DOHH2 (cell line): Measurements from ENCODE around the gene WNT7A.

Experiments
- EZH2phosphoT487 ChIP-seq: fragments of 200-600 bp; sonication (generic); IDR thresholded peaks from 2 replicates; pipeline ENCODE4 v1.6.1; 2017; ENCODE audit warnings: borderline replicate concordance, mild to moderate bottlenecking, antibody characterized with exemption, low read length, moderate library complexity, mixed read lengths
- TF ChIP-seq, protein P1 (sequence below): fragments of 200-600 bp; sonication (generic); IDR thresholded peaks from one replicate; pipeline ENCODE4 v1.5.1; 2014; ENCODE audit warnings: antibody characterized with exemption, mild to moderate bottlenecking, low read depth, low read length; ENCODE audit not compliant: poor library complexity, severe bottlenecking

DNA sequence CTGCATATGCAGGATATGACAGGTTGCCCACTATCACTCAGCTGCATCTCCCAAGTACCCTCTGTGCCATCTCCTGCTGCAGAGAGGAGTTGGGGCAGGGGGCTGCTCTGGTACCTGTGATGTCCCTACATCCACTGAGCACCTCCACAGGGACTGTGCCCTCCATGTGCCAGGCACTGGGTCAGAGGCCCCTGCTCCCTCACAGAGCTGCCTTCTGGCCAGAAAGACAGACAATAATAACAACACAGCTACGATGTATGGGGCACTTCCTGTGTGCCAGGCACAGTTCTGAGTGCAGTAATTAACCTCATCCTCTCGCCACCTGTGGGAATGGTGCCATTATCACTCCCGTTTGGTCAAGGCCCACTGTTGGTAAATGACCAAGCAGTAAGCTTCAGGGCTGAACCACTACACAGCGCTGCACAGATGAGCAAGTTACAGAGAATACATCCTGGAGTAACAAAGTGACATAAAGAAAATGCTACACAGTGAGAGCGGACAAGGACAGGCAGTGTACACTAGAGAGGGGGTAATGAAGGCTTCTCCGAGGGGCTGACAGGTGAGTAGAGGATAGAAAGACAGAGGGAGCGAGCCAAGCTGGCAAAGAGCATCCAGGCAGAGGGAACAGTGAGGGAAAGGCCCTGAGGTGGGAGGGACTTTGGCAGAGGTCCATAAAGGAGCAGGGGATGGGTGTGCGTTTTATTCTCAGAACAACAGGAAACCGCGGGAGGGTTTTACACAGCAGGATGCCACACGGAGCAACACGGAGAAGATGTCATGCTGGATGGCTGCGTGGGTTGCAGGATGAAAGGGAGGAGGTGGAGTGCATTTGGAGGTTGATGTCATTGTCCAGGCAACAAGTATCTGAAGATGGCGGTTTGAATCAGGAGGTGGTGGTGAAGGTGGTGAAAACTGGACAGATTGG, 13.6 kb downstream of the WNT7A start:
- TF ChIP-seq, protein P1, sequence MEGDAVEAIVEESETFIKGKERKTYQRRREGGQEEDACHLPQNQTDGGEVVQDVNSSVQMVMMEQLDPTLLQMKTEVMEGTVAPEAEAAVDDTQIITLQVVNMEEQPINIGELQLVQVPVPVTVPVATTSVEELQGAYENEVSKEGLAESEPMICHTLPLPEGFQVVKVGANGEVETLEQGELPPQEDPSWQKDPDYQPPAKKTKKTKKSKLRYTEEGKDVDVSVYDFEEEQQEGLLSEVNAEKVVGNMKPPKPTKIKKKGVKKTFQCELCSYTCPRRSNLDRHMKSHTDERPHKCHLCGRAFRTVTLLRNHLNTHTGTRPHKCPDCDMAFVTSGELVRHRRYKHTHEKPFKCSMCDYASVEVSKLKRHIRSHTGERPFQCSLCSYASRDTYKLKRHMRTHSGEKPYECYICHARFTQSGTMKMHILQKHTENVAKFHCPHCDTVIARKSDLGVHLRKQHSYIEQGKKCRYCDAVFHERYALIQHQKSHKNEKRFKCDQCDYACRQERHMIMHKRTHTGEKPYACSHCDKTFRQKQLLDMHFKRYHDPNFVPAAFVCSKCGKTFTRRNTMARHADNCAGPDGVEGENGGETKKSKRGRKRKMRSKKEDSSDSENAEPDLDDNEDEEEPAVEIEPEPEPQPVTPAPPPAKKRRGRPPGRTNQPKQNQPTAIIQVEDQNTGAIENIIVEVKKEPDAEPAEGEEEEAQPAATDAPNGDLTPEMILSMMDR = no peak
- TF ChIP-seq EZH2phosphoT487 = no peak
